Ishikawa (cell line): ENCODE data around the gene HBA2.

ENCODE experiments used
- CEBPB ChIP-seq: IDR thresholded peaks from 2 replicates; pipeline ENCODE4 v1.6.1; 2012
- CREB1 ChIP-seq: IDR thresholded peaks from 2 replicates; pipeline ENCODE4 v1.6.1; 2012; ENCODE audit warnings: low read depth
- EGR1 ChIP-seq: IDR thresholded peaks from 2 replicates; pipeline ENCODE4 v1.6.1; 2012
- REST ChIP-seq: IDR thresholded peaks from 2 replicates; pipeline ENCODE4 v1.6.1; 2012; ENCODE audit warnings: low read depth, mild to moderate bottlenecking
- TEAD4 ChIP-seq: IDR thresholded peaks from 2 replicates; pipeline ENCODE4 v1.6.1; 2012

GRCh38 chr16:166375-167121 lies 6.1 kb upstream of the HBA2 start:
- TF ChIP-seq EGR1, result no peak
- no peak for TF ChIP-seq REST
- no peak for TF ChIP-seq CREB1
- TF ChIP-seq TEAD4, result no peak
- TF ChIP-seq CEBPB, result no peak
